ENCODE measurements around the gene DEPDC5. TPM values are rescaled to one million over a fixed set of nuclear protein-coding genes. Genes with fewer than 3 reads are reported as not detected.

Gene DEPDC5
- total and polyA plus RNA-seq, 9 of the 15 experiments (the other 6 are each of a cell fraction or from before 2014, with no cell fraction given) = 2.3 to 12.3 (median 10.7) TPM

DNA sequence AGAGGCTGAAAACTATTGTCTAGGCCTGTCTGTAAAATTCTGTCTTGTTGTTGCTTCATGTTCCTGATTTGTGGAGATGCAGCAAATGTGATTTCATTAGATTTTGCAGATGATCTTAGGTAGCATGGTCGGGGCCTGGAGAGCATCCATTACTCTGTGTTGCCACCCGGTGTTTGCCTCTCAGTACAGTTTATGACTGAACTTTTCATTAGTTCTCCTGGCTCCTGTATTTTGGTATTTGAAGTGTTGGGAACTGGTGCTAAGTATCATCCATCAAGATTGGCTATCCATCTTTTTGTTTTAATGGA, 198.2 kb downstream of the DEPDC5 start:
- H3K9me1 ChIP-seq (ENCODE audit: control insufficient read depth, insufficient read depth, low read length) = peaks cover 14% of the 10 kb centered on the region
- in situ Hi-C loops (cut with MboI) = no loop called here
- ATAC-seq (peak; percentile 20; the same call in 1 of the 3 replicates), FAIRE-seq (no peak), DNase-seq (ENCODE audit: extremely low read depth in 1 of 4, low spot score in 3 of 4) (no peak)
- no peaks in the 10 kb centered on the region for H3K9me3 ChIP-seq (replicated peaks; ENCODE audit: control insufficient read depth, insufficient read depth, low read depth, low read length)
- TF ChIP-seq ELF1 (tag; IDR thresholded peaks at IDR 0.05) = no peak
- TF ChIP-seq, protein P1, sequence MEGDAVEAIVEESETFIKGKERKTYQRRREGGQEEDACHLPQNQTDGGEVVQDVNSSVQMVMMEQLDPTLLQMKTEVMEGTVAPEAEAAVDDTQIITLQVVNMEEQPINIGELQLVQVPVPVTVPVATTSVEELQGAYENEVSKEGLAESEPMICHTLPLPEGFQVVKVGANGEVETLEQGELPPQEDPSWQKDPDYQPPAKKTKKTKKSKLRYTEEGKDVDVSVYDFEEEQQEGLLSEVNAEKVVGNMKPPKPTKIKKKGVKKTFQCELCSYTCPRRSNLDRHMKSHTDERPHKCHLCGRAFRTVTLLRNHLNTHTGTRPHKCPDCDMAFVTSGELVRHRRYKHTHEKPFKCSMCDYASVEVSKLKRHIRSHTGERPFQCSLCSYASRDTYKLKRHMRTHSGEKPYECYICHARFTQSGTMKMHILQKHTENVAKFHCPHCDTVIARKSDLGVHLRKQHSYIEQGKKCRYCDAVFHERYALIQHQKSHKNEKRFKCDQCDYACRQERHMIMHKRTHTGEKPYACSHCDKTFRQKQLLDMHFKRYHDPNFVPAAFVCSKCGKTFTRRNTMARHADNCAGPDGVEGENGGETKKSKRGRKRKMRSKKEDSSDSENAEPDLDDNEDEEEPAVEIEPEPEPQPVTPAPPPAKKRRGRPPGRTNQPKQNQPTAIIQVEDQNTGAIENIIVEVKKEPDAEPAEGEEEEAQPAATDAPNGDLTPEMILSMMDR (IDR thresholded peaks at IDR 0.05 in 2 of 3, conservative IDR thresholded peaks at IDR 0.05 in 1 of 3; ENCODE audit: insufficient read depth in 2 of 3, low read depth in 1 of 3, low read length in 3 of 3) = 0 out of 6 replicates have a peak, but pooled peaks of 1 of the 3 experiments have one; percentile 11
- TF ChIP-seq RAD21 (CRISPR knock-in tag; conservative IDR thresholded peaks at IDR 0.05 in 1 of 2, IDR thresholded peaks at IDR 0.05 in 1 of 2) = peak in 1 of 2 experiments; percentile 22; a peak in 1 of 4 replicates
- H3K27me3 ChIP-seq (ENCODE audit: control insufficient read depth in 2 of 2, insufficient read depth in 2 of 2, low read length in 2 of 2) = no peaks in the 10 kb centered on the region
- H3K9ac ChIP-seq (ENCODE audit: insufficient read depth in 1 of 2, low read depth in 2 of 2, low read length in 2 of 2) = no peak overlapping the region
- POLR2A ChIA-PET = interaction anchor here (1.1 kb wide), 1 partner anchor 10 kb away, joined by 5 read pairs; no protein-coding TSS in a partner anchor
- peaks cover 93% of the 10 kb centered on the region for H3K79me2 ChIP-seq (ENCODE audit: control insufficient read depth, insufficient read depth, low read length)
- WGBS (ENCODE audit: insufficient coverage, low coverage, missing lambda C conversion rate) = 54% methylated on average over 2 of the region's 2 CpGs
- no TSS peak for BruUV-seq (replicated peaks)
- no peak overlapping the region; the same call in 2 of the 3 replicates for H3K27ac ChIP-seq (ENCODE audit: extremely low read depth, low read depth, low read length)
- CTCF ChIA-PET (ENCODE audit: low intra/inter-chr PET ratio) = no interaction called here
- H2AFZ ChIP-seq (ENCODE audit: low read depth, low read length) = no peak overlapping the region
- peaks cover 49% of the 10 kb centered on the region for H4K20me1 ChIP-seq (replicated peaks; ENCODE audit: control insufficient read depth, insufficient read depth, low read length)
- intact Hi-C loops (cut with micrococcal nuclease) = no loop called here
- H3K4me3 ChIP-seq = no peak overlapping the region
- H3K4me2 ChIP-seq (ENCODE audit: insufficient read depth, low read length) = peak overlapping the region; percentile 46
- H3K36me3 ChIP-seq (ENCODE audit: control insufficient read depth, insufficient read depth, low read length) = peaks cover 96% of the 10 kb centered on the region
- peaks cover 7 to 16% of the 10 kb centered on the region in 2 experiments; a peak in 3 of 5 replicates for H3K4me1 ChIP-seq (replicated peaks in 1 of 2; ENCODE audit: control insufficient read depth in 2 of 2, insufficient read depth in 2 of 2, low read length in 2 of 2)

All from K562 (cell line).